WTC11 (cell line): ENCODE measurements around the gene MAPK11. TPM values are rescaled to one million over a fixed set of nuclear protein-coding genes. Genes with fewer than 3 reads are reported as not detected.

ENCODE experiments used
- ETV6 ChIP-seq: sonication (generic); formaldehyde crosslinking; IDR thresholded peaks from 2 replicates; pipeline ENCODE4 v1.8.1; 2022; ENCODE audit warnings: mild to moderate bottlenecking, missing genetic modification reagents
- GABPB1 ChIP-seq: sonication (generic); formaldehyde crosslinking; IDR thresholded peaks from 2 replicates; pipeline ENCODE4 v1.8.1; 2023; ENCODE audit warnings: mild to moderate bottlenecking, missing genetic modification reagents
- JUN ChIP-seq: sonication (generic); formaldehyde crosslinking; IDR thresholded peaks from 2 replicates; pipeline ENCODE4 v1.8.0; 2023; ENCODE audit warnings: mild to moderate bottlenecking, missing genetic modification reagents
- KAT7 ChIP-seq: sonication (generic); formaldehyde crosslinking; IDR thresholded peaks from 2 replicates; pipeline ENCODE4 v1.8.1; 2023; ENCODE audit warnings: missing genetic modification reagents, mild to moderate bottlenecking, borderline replicate concordance
- MXD4 ChIP-seq: fragments of 250-450 bp; sonication (Bioruptor Pico); IDR thresholded peaks from 2 replicates; pipeline ENCODE4 v1.8.0; 2021; ENCODE audit warnings: mild to moderate bottlenecking, moderate library complexity, borderline replicate concordance
- NFYB ChIP-seq: sonication (generic); formaldehyde crosslinking; conservative IDR thresholded peaks from 2 replicates; pipeline ENCODE4 v1.8.0; 2022; ENCODE audit warnings: low read depth, missing genetic modification reagents
- NR2C2 ChIP-seq: sonication (generic); formaldehyde crosslinking; IDR thresholded peaks from 2 replicates; pipeline ENCODE4 v1.8.0; 2022; ENCODE audit warnings: mild to moderate bottlenecking, missing genetic modification reagents
- SMAD3 ChIP-seq: sonication (generic); formaldehyde crosslinking; IDR thresholded peaks from 2 replicates; pipeline ENCODE4 v1.8.0; 2022; ENCODE audit warnings: missing genetic modification reagents, mild to moderate bottlenecking, borderline replicate concordance
- ZNF671 ChIP-seq: fragments of 250-450 bp; sonication (Bioruptor Pico); IDR thresholded peaks from 2 replicates; pipeline ENCODE4 v1.8.0; 2021; ENCODE audit warnings: mild to moderate bottlenecking
- total RNA-seq: library from RNA; stranded (reverse); gene quantifications from 3 replicates; pipeline ENCODE4 v1.2.3, GENCODE V29; 2021
- TF ChIP-seq, protein P1 (sequence below): sonication (generic); formaldehyde crosslinking; IDR thresholded peaks from 2 replicates; pipeline ENCODE4 v1.8.1; 2022; ENCODE audit warnings: missing genetic modification reagents, borderline replicate concordance
- TF ChIP-seq, protein P2 (sequence below): sonication (generic); formaldehyde crosslinking; IDR thresholded peaks from 2 replicates; pipeline ENCODE4 v1.8.1; 2023; ENCODE audit warnings: mild to moderate bottlenecking, missing genetic modification reagents, moderate library complexity
- TF ChIP-seq, protein P3 (sequence below): sonication (generic); formaldehyde crosslinking; IDR thresholded peaks from 2 replicates; pipeline ENCODE4 v1.8.0; 2022; ENCODE audit warnings: mild to moderate bottlenecking, missing genetic modification reagents
- TF ChIP-seq, protein P4 (sequence below): sonication (generic); formaldehyde crosslinking; IDR thresholded peaks from 2 replicates; pipeline ENCODE4 v1.8.1; 2023; ENCODE audit warnings: mild to moderate bottlenecking, missing genetic modification reagents
- TF ChIP-seq, protein P5 (sequence below): sonication (generic); formaldehyde crosslinking; IDR thresholded peaks from 2 replicates; pipeline ENCODE4 v1.8.1; 2023; ENCODE audit warnings: mild to moderate bottlenecking, missing genetic modification reagents, moderate library complexity
- TF ChIP-seq, protein P6 (sequence below): sonication (generic); formaldehyde crosslinking; IDR thresholded peaks from 2 replicates; pipeline ENCODE4 v1.8.0; 2023; ENCODE audit warnings: mild to moderate bottlenecking, missing genetic modification reagents
- TF ChIP-seq, protein P7 (sequence below): sonication (generic); formaldehyde crosslinking; IDR thresholded peaks from 2 replicates; pipeline ENCODE4 v1.8.1; 2023; ENCODE audit warnings: mild to moderate bottlenecking, moderate library complexity, missing genetic modification reagents
- TF ChIP-seq, protein P8 (sequence below): sonication (generic); formaldehyde crosslinking; IDR thresholded peaks from 2 replicates; pipeline ENCODE4 v1.8.1; 2022; ENCODE audit warnings: mild to moderate bottlenecking, missing genetic modification reagents, moderate library complexity, borderline replicate concordance
- TF ChIP-seq, protein P9 (sequence below): sonication (generic); formaldehyde crosslinking; IDR thresholded peaks from 2 replicates; pipeline ENCODE4 v1.8.1; 2022; ENCODE audit warnings: low read depth, missing genetic modification reagents, borderline replicate concordance
- TF ChIP-seq, protein P10 (sequence below): sonication (generic); formaldehyde crosslinking; IDR thresholded peaks from 2 replicates; pipeline ENCODE4 v1.8.1; 2023; ENCODE audit warnings: mild to moderate bottlenecking, missing genetic modification reagents

MAPK11 gene
- total RNA-seq, 1 experiment from 2014 or later = 2.3 TPM

DNA sequence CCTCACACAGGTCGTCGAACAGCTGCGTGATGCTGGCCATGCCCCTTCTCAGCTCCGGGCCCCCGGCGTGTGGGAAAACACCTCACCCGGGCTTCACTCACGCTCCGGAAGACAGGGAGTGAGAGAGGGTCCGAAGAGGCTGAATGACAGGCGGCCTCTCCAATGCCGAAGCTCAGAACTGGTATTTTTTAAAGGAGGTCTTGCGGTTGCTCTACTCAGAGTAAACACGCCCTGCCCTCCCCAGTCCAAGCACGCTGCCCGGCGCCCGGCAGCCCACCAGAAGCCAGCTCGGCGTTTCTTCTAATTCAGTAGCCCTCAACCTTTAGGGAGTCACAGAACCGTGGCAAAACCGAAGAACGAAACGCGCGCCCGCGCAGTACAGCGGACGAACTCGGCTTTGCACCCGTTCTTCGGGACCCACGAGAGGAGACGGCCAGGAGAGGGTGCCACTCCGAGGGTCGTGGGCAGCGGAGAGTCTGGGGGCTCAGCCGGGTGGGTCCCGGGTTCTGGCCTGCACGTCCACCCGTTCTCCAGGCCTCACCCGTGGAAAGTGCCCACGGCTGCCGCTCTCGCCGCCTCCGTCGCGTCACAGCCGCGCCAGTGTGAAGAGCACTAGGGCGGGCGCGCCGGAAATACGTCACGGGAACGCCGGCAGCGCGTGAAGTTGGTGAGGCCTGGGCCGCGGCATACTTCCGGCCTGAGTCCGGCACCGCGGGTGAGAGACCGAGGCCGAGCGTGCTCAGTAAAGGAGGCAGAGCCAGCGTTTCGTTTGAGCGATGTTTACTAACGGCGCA lies 25.6 kb downstream of the MAPK11 start, which contains the start of gene TUBGCP6 (continued):
- TF ChIP-seq, protein P1, sequence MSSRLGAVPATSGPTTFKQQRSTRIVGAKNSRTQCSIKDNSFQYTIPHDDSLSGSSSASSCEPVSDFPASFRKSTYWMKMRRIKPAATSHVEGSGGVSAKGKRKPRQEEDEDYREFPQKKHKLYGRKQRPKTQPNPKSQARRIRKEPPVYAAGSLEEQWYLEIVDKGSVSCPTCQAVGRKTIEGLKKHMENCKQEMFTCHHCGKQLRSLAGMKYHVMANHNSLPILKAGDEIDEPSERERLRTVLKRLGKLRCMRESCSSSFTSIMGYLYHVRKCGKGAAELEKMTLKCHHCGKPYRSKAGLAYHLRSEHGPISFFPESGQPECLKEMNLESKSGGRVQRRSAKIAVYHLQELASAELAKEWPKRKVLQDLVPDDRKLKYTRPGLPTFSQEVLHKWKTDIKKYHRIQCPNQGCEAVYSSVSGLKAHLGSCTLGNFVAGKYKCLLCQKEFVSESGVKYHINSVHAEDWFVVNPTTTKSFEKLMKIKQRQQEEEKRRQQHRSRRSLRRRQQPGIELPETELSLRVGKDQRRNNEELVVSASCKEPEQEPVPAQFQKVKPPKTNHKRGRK (CRISPR knock-in tag) = no peak
- TF ChIP-seq, protein P2, sequence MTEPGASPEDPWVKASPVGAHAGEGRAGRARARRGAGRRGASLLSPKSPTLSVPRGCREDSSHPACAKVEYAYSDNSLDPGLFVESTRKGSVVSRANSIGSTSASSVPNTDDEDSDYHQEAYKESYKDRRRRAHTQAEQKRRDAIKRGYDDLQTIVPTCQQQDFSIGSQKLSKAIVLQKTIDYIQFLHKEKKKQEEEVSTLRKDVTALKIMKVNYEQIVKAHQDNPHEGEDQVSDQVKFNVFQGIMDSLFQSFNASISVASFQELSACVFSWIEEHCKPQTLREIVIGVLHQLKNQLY (CRISPR knock-in tag) = no peak
- TF ChIP-seq, protein P3, sequence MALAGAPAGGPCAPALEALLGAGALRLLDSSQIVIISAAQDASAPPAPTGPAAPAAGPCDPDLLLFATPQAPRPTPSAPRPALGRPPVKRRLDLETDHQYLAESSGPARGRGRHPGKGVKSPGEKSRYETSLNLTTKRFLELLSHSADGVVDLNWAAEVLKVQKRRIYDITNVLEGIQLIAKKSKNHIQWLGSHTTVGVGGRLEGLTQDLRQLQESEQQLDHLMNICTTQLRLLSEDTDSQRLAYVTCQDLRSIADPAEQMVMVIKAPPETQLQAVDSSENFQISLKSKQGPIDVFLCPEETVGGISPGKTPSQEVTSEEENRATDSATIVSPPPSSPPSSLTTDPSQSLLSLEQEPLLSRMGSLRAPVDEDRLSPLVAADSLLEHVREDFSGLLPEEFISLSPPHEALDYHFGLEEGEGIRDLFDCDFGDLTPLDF (CRISPR knock-in tag) = no peak
- TF ChIP-seq KAT7 (CRISPR knock-in tag) (no peak), ETV6 (peak; percentile 89), SMAD3 (CRISPR knock-in tag) (peak; percentile 58; the same call in 1 of the 2 replicates), MXD4 (CRISPR knock-in tag) (no peak), ZNF671 (CRISPR knock-in tag) (no peak), NFYB (CRISPR knock-in tag) (peak; percentile 34; the same call in 1 of the 2 replicates), NR2C2 (CRISPR knock-in tag) (no peak), JUN (CRISPR knock-in tag) (no peak; the same call in 1 of the 2 replicates), GABPB1 (CRISPR knock-in tag) (peak; percentile 89)
- TF ChIP-seq, protein P4, sequence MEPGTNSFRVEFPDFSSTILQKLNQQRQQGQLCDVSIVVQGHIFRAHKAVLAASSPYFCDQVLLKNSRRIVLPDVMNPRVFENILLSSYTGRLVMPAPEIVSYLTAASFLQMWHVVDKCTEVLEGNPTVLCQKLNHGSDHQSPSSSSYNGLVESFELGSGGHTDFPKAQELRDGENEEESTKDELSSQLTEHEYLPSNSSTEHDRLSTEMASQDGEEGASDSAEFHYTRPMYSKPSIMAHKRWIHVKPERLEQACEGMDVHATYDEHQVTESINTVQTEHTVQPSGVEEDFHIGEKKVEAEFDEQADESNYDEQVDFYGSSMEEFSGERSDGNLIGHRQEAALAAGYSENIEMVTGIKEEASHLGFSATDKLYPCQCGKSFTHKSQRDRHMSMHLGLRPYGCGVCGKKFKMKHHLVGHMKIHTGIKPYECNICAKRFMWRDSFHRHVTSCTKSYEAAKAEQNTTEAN (CRISPR knock-in tag) = no peak
- TF ChIP-seq, protein P5, sequence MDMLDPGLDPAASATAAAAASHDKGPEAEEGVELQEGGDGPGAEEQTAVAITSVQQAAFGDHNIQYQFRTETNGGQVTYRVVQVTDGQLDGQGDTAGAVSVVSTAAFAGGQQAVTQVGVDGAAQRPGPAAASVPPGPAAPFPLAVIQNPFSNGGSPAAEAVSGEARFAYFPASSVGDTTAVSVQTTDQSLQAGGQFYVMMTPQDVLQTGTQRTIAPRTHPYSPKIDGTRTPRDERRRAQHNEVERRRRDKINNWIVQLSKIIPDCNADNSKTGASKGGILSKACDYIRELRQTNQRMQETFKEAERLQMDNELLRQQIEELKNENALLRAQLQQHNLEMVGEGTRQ (CRISPR knock-in tag) = peak; percentile 49; the same call in 1 of the 2 replicates
- TF ChIP-seq, protein P6, sequence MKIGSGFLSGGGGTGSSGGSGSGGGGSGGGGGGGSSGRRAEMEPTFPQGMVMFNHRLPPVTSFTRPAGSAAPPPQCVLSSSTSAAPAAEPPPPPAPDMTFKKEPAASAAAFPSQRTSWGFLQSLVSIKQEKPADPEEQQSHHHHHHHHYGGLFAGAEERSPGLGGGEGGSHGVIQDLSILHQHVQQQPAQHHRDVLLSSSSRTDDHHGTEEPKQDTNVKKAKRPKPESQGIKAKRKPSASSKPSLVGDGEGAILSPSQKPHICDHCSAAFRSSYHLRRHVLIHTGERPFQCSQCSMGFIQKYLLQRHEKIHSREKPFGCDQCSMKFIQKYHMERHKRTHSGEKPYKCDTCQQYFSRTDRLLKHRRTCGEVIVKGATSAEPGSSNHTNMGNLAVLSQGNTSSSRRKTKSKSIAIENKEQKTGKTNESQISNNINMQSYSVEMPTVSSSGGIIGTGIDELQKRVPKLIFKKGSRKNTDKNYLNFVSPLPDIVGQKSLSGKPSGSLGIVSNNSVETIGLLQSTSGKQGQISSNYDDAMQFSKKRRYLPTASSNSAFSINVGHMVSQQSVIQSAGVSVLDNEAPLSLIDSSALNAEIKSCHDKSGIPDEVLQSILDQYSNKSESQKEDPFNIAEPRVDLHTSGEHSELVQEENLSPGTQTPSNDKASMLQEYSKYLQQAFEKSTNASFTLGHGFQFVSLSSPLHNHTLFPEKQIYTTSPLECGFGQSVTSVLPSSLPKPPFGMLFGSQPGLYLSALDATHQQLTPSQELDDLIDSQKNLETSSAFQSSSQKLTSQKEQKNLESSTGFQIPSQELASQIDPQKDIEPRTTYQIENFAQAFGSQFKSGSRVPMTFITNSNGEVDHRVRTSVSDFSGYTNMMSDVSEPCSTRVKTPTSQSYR (CRISPR knock-in tag) = no peak
- TF ChIP-seq, protein P7, sequence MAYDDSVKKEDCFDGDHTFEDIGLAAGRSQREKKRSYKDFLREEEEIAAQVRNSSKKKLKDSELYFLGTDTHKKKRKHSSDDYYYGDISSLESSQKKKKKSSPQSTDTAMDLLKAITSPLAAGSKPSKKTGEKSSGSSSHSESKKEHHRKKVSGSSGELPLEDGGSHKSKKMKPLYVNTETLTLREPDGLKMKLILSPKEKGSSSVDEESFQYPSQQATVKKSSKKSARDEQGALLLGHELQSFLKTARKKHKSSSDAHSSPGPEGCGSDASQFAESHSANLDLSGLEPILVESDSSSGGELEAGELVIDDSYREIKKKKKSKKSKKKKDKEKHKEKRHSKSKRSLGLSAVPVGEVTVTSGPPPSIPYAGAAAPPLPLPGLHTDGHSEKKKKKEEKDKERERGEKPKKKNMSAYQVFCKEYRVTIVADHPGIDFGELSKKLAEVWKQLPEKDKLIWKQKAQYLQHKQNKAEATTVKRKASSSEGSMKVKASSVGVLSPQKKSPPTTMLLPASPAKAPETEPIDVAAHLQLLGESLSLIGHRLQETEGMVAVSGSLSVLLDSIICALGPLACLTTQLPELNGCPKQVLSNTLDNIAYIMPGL (CRISPR knock-in tag) = peak; percentile 76
- TF ChIP-seq, protein P8, sequence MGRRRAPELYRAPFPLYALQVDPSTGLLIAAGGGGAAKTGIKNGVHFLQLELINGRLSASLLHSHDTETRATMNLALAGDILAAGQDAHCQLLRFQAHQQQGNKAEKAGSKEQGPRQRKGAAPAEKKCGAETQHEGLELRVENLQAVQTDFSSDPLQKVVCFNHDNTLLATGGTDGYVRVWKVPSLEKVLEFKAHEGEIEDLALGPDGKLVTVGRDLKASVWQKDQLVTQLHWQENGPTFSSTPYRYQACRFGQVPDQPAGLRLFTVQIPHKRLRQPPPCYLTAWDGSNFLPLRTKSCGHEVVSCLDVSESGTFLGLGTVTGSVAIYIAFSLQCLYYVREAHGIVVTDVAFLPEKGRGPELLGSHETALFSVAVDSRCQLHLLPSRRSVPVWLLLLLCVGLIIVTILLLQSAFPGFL (CRISPR knock-in tag) = no peak
- TF ChIP-seq, protein P9, sequence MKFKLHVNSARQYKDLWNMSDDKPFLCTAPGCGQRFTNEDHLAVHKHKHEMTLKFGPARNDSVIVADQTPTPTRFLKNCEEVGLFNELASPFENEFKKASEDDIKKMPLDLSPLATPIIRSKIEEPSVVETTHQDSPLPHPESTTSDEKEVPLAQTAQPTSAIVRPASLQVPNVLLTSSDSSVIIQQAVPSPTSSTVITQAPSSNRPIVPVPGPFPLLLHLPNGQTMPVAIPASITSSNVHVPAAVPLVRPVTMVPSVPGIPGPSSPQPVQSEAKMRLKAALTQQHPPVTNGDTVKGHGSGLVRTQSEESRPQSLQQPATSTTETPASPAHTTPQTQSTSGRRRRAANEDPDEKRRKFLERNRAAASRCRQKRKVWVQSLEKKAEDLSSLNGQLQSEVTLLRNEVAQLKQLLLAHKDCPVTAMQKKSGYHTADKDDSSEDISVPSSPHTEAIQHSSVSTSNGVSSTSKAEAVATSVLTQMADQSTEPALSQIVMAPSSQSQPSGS (CRISPR knock-in tag) = no peak
- TF ChIP-seq, protein P10, sequence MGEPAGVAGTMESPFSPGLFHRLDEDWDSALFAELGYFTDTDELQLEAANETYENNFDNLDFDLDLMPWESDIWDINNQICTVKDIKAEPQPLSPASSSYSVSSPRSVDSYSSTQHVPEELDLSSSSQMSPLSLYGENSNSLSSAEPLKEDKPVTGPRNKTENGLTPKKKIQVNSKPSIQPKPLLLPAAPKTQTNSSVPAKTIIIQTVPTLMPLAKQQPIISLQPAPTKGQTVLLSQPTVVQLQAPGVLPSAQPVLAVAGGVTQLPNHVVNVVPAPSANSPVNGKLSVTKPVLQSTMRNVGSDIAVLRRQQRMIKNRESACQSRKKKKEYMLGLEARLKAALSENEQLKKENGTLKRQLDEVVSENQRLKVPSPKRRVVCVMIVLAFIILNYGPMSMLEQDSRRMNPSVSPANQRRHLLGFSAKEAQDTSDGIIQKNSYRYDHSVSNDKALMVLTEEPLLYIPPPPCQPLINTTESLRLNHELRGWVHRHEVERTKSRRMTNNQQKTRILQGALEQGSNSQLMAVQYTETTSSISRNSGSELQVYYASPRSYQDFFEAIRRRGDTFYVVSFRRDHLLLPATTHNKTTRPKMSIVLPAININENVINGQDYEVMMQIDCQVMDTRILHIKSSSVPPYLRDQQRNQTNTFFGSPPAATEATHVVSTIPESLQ (CRISPR knock-in tag) = no peak
